Omental fat pad (tissue), 4 donors: ENCODE data around the gene CAPRIN1. TPM values are rescaled to one million over a fixed set of nuclear protein-coding genes. Genes with fewer than 3 reads are reported as not detected.

Source experiments
- ATAC-seq: fragments of 150-250 bp; one replicate; pipeline ENCODE4 v1.9.1; 2016; ENCODE audit warnings: mild to moderate bottlenecking, moderate library complexity; ENCODE audit not compliant: low FRiP score
- DNase-seq: peaks from one replicate; pipeline ENCODE4 v3.0.0-alpha.2; 2019; ENCODE audit warnings: low spot score
- CTCF ChIP-seq, 3 donors: fragments of 450-650 bp; IDR thresholded peaks; one replicate each; pipeline ENCODE4 v1.5.1; 2016 to 2017; ENCODE audit warnings: antibody characterized with exemption in 3 of 3, mild to moderate bottlenecking in 3 of 3, moderate library complexity in 2 of 3
- total RNA-seq, 4 donors: library from RNA; depleted of rRNA; stranded (reverse); fragments of >200 nt; gene quantifications; one replicate each; pipeline ENCODE4 v1.1.0, GENCODE V29; 2016

CAPRIN1 gene
- total RNA-seq, 4 donors from 2014 or later, result 130 to 190 (median 141) TPM

GRCh38 chr11:34149786-34150185 is 98.3 kb downstream of the CAPRIN1 start:
- DNase-seq (no peak), ATAC-seq (no peak)
- no peak for TF ChIP-seq CTCF (IDR thresholded peaks at IDR 0.05)

GRCh38 chr11:34150494-34151151 is 99.1 kb downstream of the CAPRIN1 start:
- no peak for DNase-seq
- no peak for TF ChIP-seq CTCF (IDR thresholded peaks at IDR 0.05)
- ATAC-seq, result no peak

Other genes starting within 250 kb of the CAPRIN1 start
- gene LMO2, start 159.7 kb upstream of the CAPRIN1 start, total RNA-seq, result 10 to 100 TPM in 3 of 4 donors, 1 to 10 TPM in 1; 9.4 to 53.3 (median 25.8) TPM
- 10 to 100 TPM; 26.5 to 52.7 (median 27.7) TPM for gene NAT10, start 53.9 kb downstream of the CAPRIN1 start, total RNA-seq